Stomach (tissue), 4 donors: ENCODE data around the gene C1orf21.

Source experiments
- CTCF ChIP-seq, 7 experiments: fragments of 450-650 bp in 4 of 7; fragments of 200-600 bp in 3 of 7; sonication (generic) in 3 of 7; IDR thresholded peaks; one replicate each; pipeline ENCODE4 v1.5.1; 2016 to 2019; ENCODE audit warnings: antibody characterized with exemption in 7 of 7, control low read depth in 2 of 7, mild to moderate bottlenecking in 1 of 7
- EP300 ChIP-seq: sonication (generic); formaldehyde crosslinking; IDR thresholded peaks from one replicate; pipeline ENCODE4 v1.6.1; 2017; ENCODE audit warnings: antibody characterized with exemption
- POLR2A ChIP-seq, 4 donors: fragments of 450-650 bp; IDR thresholded peaks; one replicate each; pipeline ENCODE4 v1.6.1; 2016; ENCODE audit warnings: antibody characterized with exemption in 4 of 4, control low read depth in 2 of 4, mild to moderate bottlenecking in 1 of 4, moderate library complexity in 1 of 4
- POLR2AphosphoS5 ChIP-seq, 3 donors: sonication (generic); formaldehyde crosslinking; IDR thresholded peaks; one replicate each; pipeline ENCODE4 v1.6.1; 2016; ENCODE audit warnings: antibody characterized with exemption in 3 of 3

DNA sequence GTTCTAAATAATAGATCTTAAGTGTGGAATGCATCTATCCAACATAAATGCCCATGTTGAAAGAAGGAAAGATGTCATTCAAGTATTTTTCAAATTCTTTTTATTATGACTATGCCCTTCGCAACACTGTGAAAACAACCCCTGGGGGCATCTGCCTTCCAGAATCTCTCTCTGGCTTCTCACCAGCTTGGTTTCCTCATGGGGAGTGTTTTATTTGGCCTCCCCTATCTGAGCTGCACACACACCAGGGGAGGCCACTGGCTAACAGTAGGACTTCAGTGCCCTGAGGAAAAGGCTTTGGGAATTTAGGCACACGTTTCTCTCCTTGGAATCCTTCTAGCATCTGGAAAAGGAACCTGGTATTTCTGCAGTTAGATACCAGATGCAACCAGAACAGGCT, 237.2 kb downstream of the C1orf21 start:
- TF ChIP-seq CTCF (IDR thresholded peaks at IDR 0.05) = no peak
- TF ChIP-seq POLR2A (IDR thresholded peaks at IDR 0.05) = no peak
- TF ChIP-seq POLR2AphosphoS5 (IDR thresholded peaks at IDR 0.05) = no peak
- TF ChIP-seq EP300 = no peak
